ENCODE measurements around the gene ARAP2.

GRCh38 chr4:36255577-36255976 is 11.3 kb upstream of the ARAP2 start:
- TF ChIP-seq, protein P1, sequence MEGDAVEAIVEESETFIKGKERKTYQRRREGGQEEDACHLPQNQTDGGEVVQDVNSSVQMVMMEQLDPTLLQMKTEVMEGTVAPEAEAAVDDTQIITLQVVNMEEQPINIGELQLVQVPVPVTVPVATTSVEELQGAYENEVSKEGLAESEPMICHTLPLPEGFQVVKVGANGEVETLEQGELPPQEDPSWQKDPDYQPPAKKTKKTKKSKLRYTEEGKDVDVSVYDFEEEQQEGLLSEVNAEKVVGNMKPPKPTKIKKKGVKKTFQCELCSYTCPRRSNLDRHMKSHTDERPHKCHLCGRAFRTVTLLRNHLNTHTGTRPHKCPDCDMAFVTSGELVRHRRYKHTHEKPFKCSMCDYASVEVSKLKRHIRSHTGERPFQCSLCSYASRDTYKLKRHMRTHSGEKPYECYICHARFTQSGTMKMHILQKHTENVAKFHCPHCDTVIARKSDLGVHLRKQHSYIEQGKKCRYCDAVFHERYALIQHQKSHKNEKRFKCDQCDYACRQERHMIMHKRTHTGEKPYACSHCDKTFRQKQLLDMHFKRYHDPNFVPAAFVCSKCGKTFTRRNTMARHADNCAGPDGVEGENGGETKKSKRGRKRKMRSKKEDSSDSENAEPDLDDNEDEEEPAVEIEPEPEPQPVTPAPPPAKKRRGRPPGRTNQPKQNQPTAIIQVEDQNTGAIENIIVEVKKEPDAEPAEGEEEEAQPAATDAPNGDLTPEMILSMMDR (IDR thresholded peaks at IDR 0.05), result no peak
- TF ChIP-seq SIN3A (IDR thresholded peaks at IDR 0.05; ENCODE audit: borderline replicate concordance, insufficient read depth, low read depth, low read length) (no peak), POLR2AphosphoS5 (IDR thresholded peaks at IDR 0.05; ENCODE audit: low read depth, low read length) (no peak), TCF7L2 (IDR thresholded peaks at IDR 0.05; ENCODE audit: low read depth, low read length) (no peak)

Data from Panc1 (cell line).